SU-DHL-6 (cell line): Measurements from ENCODE around the gene SRCAP.

Experiments used
- EZH2phosphoT487 ChIP-seq: fragments of 200-600 bp; sonication (generic), shearing (Covaris generic); conservative IDR thresholded peaks from 2 replicates; pipeline ENCODE4 v1.6.1; 2018; ENCODE audit warnings: mild to moderate bottlenecking, antibody characterized with exemption, low read length, moderate library complexity, mixed read lengths
- TF ChIP-seq, protein P1 (sequence below): fragments of 200-600 bp; sonication (generic); IDR thresholded peaks from one replicate; pipeline ENCODE4 v1.5.1; 2017; ENCODE audit warnings: antibody characterized with exemption, mild to moderate bottlenecking, low read length, moderate library complexity; ENCODE audit not compliant: insufficient read depth, poor library complexity, severe bottlenecking

GRCh38 chr16:30753596-30753995 is 54.6 kb downstream of the SRCAP start:
- TF ChIP-seq, protein P1, sequence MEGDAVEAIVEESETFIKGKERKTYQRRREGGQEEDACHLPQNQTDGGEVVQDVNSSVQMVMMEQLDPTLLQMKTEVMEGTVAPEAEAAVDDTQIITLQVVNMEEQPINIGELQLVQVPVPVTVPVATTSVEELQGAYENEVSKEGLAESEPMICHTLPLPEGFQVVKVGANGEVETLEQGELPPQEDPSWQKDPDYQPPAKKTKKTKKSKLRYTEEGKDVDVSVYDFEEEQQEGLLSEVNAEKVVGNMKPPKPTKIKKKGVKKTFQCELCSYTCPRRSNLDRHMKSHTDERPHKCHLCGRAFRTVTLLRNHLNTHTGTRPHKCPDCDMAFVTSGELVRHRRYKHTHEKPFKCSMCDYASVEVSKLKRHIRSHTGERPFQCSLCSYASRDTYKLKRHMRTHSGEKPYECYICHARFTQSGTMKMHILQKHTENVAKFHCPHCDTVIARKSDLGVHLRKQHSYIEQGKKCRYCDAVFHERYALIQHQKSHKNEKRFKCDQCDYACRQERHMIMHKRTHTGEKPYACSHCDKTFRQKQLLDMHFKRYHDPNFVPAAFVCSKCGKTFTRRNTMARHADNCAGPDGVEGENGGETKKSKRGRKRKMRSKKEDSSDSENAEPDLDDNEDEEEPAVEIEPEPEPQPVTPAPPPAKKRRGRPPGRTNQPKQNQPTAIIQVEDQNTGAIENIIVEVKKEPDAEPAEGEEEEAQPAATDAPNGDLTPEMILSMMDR: no peak
- TF ChIP-seq EZH2phosphoT487: no peak
